Kasumi-1 (cell line): ENCODE results near the gene XRRA1.
"Not testable (repeated sequence)": the region's sequence is repeated elsewhere in the genome, so short reads cannot be mapped to it uniquely, and the experiment has no call there.

Experiments used
- DNase-seq, 2 experiments: peaks; one replicate each; lab custom pipeline; 2025; lab: John Stamatoyannopoulos, UW

The XRRA1 gene

GRCh38 chr11:74826901-74827300 lies 122.0 kb downstream of the XRRA1 start:
- no peak for DNase-seq

GRCh38 chr11:74825596-74825995 lies 123.3 kb downstream of the XRRA1 start:
- not testable (repeated sequence) for DNase-seq

DNA sequence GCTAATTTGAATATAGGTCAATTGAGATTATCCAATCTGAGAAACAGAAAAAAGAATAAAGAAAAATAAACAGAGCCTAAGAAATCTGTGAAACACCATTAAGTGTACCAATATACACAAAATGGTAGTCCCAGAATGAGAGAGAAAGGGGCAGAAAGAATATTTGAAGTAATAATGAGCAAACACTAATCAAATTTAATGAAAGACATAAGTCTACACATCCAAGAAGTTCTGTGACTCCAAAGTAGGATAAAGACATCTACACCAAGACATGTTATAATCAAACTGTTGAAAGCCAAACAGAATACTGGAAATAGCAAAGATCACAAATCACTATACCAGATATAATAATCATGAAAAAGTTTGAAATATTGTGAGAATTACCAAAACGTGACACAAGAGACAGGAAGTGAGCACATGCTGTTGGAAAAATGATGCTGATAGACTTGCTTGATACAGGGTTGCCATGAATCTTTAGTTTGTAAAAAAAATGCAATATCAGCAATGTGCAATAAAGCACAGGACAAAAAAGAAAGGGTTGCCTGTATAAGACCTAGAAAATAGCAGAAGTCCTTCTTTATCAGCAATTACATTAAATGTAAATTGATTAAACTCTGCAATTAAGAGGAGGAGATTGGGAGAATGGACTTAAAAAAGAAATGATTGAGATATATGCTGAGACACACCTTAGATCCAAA lies 124.5 kb downstream of the XRRA1 start:
- DNase-seq, result no peak

DNA sequence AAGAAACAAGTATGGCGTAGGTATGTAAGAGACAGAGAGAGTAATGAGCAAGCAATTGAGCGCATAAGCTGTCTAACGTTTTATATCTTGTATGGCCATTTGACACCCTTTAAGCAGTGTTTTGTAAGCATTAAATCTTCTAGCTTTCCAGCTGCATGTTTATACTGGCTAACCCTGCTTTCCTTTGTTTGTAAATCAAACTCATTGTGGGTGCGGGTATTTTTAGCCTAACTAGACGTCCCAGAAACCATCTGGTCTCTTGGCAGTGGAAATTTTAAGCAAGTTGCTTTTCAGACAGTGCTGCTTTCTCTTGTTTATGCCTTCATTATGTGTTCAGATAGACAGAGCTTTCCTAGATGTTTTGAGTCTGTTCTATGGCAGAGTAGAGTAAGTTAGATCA lies 126.7 kb downstream of the XRRA1 start:
- DNase-seq, result no peak

GRCh38 chr11:74820763-74821162 lies 128.1 kb downstream of the XRRA1 start:
- DNase-seq, result no peak

GRCh38 chr11:74819400-74819799 lies 129.5 kb downstream of the XRRA1 start:
- no peak for DNase-seq

GRCh38 chr11:74818283-74818946 lies 130.5 kb downstream of the XRRA1 start:
- no peak for DNase-seq

GRCh38 chr11:74816664-74817063 lies 132.2 kb downstream of the XRRA1 start:
- DNase-seq, result no peak

- no peak for DNase-seq
Observed at GRCh38 chr11:74815966-74816365, 132.9 kb downstream of the XRRA1 start.

- DNase-seq, result no peak
Observed at GRCh38 chr11:74809801-74810200, 139.1 kb downstream of the XRRA1 start.

GRCh38 chr11:74806267-74806666 lies 142.6 kb downstream of the XRRA1 start:
- no peak for DNase-seq

- no peak for DNase-seq
Observed at GRCh38 chr11:74791333-74792100, 157.4 kb downstream of the XRRA1 start.
